ENCODE data around the gene MROH9. TPM values are rescaled to one million over a fixed set of nuclear protein-coding genes. Genes with fewer than 3 reads are reported as not detected.

Gene MROH9
- total and polyA plus RNA-seq, 2 of the 8 experiments (the other 6 are each of a cell fraction or from before 2014, with no cell fraction given): not detected

- no peak for TF ChIP-seq USF2 (IDR thresholded peaks at IDR 0.05; ENCODE audit: low read length)
- TF ChIP-seq SP2 (IDR thresholded peaks at IDR 0.05; ENCODE audit: low read length): no peak
- no peak for TF ChIP-seq ASH2L (IDR thresholded peaks at IDR 0.05; ENCODE audit: low read length)
- no peak for TF ChIP-seq JUND (IDR thresholded peaks at IDR 0.05; ENCODE audit: low read length)
- TF ChIP-seq JUN (IDR thresholded peaks at IDR 0.05; ENCODE audit: low read depth, low read length): no peak
- TF ChIP-seq EZH2 (IDR thresholded peaks at IDR 0.05; ENCODE audit: low read depth, low read length, severe bottlenecking): no peak
Observed at GRCh38 chr1:171055966-171056643, 120.8 kb downstream of the MROH9 start (continued).
